ENCODE data around the gene MED12. TPM values are rescaled to one million over a fixed set of nuclear protein-coding genes. Genes with fewer than 3 reads are reported as not detected.
A peak's percentile ranks its signal among the peaks of the same experiment; 100 is the strongest.

MED12 gene
- total RNA-seq, 1 donor, result 21.8 TPM

DNA sequence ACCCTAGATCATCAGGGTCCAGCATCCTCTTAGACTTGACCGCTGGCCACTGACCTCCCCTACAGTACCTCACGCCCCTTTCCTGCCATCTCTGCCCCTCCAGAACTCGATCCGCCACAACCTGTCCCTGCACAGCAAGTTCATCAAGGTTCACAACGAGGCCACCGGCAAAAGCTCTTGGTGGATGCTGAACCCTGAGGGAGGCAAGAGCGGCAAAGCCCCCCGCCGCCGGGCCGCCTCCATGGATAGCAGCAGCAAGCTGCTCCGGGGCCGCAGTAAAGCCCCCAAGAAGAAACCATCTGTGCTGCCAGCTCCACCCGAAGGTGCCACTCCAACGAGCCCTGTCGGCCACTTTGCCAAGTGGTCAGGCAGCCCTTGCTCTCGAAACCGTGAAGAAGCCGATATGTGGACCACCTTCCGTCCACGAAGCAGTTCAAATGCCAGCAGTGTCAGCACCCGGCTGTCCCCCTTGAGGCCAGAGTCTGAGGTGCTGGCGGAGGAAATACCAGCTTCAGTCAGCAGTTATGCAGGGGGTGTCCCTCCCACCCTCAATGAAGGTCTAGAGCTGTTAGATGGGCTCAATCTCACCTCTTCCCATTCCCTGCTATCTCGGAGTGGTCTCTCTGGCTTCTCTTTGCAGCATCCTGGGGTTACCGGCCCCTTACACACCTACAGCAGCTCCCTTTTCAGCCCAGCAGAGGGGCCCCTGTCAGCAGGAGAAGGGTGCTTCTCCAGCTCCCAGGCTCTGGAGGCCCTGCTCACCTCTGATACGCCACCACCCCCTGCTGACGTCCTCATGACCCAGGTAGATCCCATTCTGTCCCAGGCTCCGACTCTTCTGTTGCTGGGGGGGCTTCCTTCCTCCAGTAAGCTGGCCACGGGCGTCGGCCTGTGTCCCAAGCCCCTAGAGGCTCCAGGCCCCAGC lies 17.6 kb upstream of the MED12 start:
- no peak overlapping the region for H3K4me3 ChIP-seq (ENCODE audit: low read length)
- no peaks in the 10 kb centered on the region for H3K9me3 ChIP-seq (ENCODE audit: low read depth, low read length)
- peaks cover 57% of the 10 kb centered on the region for H3K4me1 ChIP-seq (ENCODE audit: insufficient read depth, low read length)
- no peaks in the 10 kb centered on the region for H3K27me3 ChIP-seq (ENCODE audit: insufficient read depth, low read length)

GRCh38 chrX:71102292-71102691 lies 16.1 kb upstream of the MED12 start:
- H3K4me1 ChIP-seq (ENCODE audit: insufficient read depth, low read length), result peaks cover 65% of the 10 kb centered on the region
- no peak overlapping the region for H3K4me3 ChIP-seq (ENCODE audit: low read length)

DNA sequence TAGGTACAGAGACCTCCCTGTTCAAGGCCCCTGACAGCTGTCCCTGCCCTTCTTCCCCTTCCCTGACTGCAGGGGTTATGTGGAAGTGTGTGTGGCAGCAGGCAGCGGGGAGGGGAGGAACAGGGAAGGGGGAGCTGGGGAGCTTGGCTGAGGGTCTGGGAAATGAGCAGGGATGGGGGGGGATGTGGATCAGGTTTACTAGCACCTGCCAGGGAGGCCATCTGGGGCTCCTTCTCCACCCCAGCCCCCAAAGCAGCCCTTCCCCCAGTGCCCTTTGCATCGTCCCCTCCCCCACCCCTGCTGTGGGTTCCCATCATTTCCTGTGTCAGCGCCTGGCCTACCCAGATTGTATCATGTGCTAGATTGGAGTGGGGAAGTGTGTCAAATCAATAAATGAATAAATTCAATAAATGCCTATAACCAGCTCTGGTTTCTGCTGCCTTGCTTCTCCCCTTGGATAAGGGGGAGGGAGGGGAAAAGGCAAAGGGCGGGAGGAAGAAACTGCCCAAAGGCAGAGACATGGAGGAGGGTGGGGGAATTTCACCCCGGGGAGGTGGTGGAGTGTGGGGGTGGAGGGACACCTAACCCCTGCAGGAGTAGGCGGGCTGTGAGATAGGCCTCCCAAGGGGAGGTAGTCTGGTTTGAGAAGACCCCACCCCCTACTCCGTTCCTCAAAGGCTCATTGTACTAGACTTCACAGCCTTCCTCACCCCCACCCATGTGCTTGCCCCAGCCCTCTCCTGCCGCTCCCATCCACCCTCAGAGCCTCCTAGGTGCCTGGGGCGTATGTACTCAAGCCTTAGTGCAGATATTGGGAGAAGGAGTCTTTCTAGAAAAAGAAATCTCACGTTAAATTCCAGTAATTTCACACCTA lies 15.0 kb upstream of the MED12 start:
- Histone ChIP-seq H3K4me1 (ENCODE audit: insufficient read depth, low read length) (peaks cover 66% of the 10 kb centered on the region), H3K27me3 (ENCODE audit: insufficient read depth, low read length) (no peaks in the 10 kb centered on the region), H3K4me3 (ENCODE audit: low read length) (no peak overlapping the region), H3K9me3 (ENCODE audit: low read depth, low read length) (no peaks in the 10 kb centered on the region)

More at GRCh38 chrX:71102292-71102691, 16.1 kb upstream of the MED12 start:
- no peaks in the 10 kb centered on the region for H3K27me3 ChIP-seq (ENCODE audit: insufficient read depth, low read length)
- no peaks in the 10 kb centered on the region for H3K9me3 ChIP-seq (ENCODE audit: low read depth, low read length)

GRCh38 chrX:71105628-71106027 lies 12.8 kb upstream of the MED12 start:
- no peaks in the 10 kb centered on the region for H3K27me3 ChIP-seq (ENCODE audit: insufficient read depth, low read length)
- H3K9me3 ChIP-seq (ENCODE audit: low read depth, low read length), result no peaks in the 10 kb centered on the region
- peaks cover 66% of the 10 kb centered on the region for H3K4me1 ChIP-seq (ENCODE audit: insufficient read depth, low read length)
- H3K4me3 ChIP-seq (ENCODE audit: low read length), result no peak overlapping the region

DNA sequence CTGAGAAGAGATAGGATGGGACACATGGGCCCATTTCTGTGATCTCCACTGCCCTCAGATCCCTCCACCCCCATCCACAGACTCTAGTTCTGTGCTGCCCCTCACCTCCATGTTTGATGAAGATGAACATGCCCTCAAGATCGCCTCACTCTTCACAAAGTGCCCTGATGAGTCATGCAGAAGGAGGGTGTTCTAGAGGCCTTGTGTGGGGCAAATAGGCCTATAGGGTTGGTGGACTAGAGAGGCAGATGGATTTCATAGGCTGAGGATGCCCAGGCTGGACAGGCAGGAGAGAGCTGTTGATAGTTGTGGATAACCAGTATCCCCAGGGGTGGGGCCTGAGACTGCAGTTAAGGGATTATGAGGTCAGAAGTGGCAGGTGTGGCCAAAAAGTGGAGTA lies 12.0 kb upstream of the MED12 start, which contains the start of gene CXorf65:
TSS of gene CXorf65 (minus strand) at position 314 of the 400 bp plus-strand sequence. CDS start at position 130, 184 bp downstream.
- H3K9me3 ChIP-seq (ENCODE audit: low read depth, low read length), result no peaks in the 10 kb centered on the region
- H3K4me3 ChIP-seq (ENCODE audit: low read length), result no peak within 1 kb of the TSS
- peaks cover 67% of the 10 kb centered on the region for H3K4me1 ChIP-seq (ENCODE audit: insufficient read depth, low read length)
- H3K27me3 ChIP-seq (ENCODE audit: insufficient read depth, low read length), result no peaks in the 10 kb centered on the region

- Histone ChIP-seq H3K27me3 (ENCODE audit: insufficient read depth, low read length) (no peaks in the 10 kb centered on the region), H3K4me3 (ENCODE audit: low read length) (no peak overlapping the region), H3K9me3 (ENCODE audit: low read depth, low read length) (no peaks in the 10 kb centered on the region), H3K4me1 (ENCODE audit: insufficient read depth, low read length) (peaks cover 76% of the 10 kb centered on the region)
These were observed 11.2 kb upstream of the MED12 start for GRCh38 chrX:71107245-71107644.

- Histone ChIP-seq H3K27me3 (ENCODE audit: insufficient read depth, low read length) (no peaks in the 10 kb centered on the region), H3K4me3 (ENCODE audit: low read length) (peak overlapping the region; percentile 78), H3K9me3 (ENCODE audit: low read depth, low read length) (no peaks in the 10 kb centered on the region), H3K4me1 (ENCODE audit: insufficient read depth, low read length) (peaks cover 79% of the 10 kb centered on the region)
These were observed 10.5 kb upstream of the MED12 start for GRCh38 chrX:71107762-71108360.

DNA sequence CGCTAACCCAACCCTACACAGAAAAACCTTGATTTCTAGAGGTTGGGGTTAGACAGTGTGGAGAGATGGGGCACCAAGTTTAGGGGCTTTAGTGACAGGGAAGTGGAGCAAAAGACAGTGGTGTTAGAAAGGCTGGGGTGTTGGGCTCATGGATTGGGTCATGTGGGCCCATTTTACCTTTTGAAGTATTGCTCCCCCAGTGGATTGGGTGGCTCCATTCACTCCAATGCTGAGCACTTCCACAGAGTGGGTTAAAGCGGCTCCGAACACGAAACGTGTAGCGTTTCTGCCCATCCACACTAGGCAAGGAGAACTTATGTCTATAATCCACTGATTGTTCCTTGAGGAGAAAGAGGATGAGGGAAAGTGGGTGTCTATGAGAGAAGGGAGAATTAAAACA lies 9.3 kb upstream of the MED12 start:
- H3K9me3 ChIP-seq (ENCODE audit: low read depth, low read length), result no peaks in the 10 kb centered on the region
- H3K4me3 ChIP-seq (ENCODE audit: low read length), result peak overlapping the region; percentile 78
- H3K4me1 ChIP-seq (ENCODE audit: insufficient read depth, low read length), result peaks cover 74% of the 10 kb centered on the region

DNA sequence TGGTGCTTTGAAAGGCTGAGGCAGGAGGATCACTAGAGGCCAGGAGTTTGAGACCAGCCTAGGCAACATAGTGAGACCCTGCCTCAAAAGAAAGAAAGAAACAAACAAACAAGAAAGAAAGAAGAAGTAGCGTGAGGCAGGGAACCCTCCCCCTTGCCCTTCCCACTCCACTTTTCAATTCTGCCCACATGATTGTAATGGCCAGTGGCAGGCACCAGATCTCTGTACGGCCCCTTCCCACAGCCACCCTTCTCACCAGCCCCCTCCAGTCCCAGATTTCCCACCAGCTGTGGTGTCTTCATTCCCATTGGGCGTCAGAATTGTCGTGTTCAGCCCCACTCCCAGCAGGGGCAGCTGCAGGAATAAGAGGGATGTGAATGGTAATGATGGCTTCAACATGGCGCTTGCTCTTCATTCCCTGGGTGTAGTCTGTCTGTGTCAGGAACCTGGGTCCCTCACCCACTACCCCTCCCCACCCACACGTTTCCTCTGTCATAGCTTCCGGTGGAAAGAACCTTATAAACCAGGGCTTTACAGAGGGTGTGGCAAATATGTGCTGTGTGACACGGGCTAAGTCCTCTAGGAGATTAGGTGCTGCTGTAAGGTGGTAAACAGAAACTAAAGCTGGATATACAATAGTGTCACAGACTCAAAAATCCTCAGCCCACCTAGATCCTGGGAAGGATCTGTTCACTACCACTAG lies 7.1 kb upstream of the MED12 start, which contains the start of gene IL2RG:
TSS of gene IL2RG (minus strand) at position 437 of the 703 bp plus-strand sequence. CDS start at position 399, 38 bp downstream.
- Histone ChIP-seq H3K27me3 (ENCODE audit: insufficient read depth, low read length) (no peaks in the 10 kb centered on the region), H3K4me1 (ENCODE audit: insufficient read depth, low read length) (peaks cover 53% of the 10 kb centered on the region), H3K9me3 (ENCODE audit: low read depth, low read length) (no peaks in the 10 kb centered on the region), H3K4me3 (ENCODE audit: low read length) (peak within 1 kb of the TSS; percentile 78)

More for the DNA sequence above, 9.3 kb upstream of the MED12 start:
- no peaks in the 10 kb centered on the region for H3K27me3 ChIP-seq (ENCODE audit: insufficient read depth, low read length)

DNA sequence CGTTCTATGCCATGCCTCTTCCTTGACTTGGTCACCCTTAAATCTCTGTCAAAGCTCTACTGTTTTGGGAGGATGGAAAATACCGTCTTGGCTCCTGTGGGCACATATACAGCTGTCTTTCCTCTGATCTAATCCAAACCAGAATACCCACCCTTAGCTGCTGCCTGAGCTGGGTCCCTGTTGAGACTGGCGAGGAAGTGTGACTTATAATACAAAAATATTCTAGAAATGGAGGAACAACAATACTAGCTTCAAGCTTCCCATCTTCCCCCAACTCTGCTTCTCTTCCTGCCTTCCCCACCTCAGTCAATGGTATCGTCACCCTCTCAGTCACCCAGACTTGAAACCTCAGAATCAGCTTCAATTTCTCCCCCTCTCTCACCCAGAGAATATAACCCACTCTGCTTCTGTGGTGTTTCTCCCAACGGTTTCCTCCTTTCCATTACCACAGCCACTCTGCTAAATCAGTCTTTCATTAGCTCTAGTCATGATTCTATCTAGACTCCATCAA lies 6.4 kb upstream of the MED12 start:
- peak overlapping the region; percentile 78 for H3K4me3 ChIP-seq (ENCODE audit: low read length)
- no peaks in the 10 kb centered on the region for H3K9me3 ChIP-seq (ENCODE audit: low read depth, low read length)
- H3K27me3 ChIP-seq (ENCODE audit: insufficient read depth, low read length), result no peaks in the 10 kb centered on the region
- peaks cover 48% of the 10 kb centered on the region for H3K4me1 ChIP-seq (ENCODE audit: insufficient read depth, low read length)

GRCh38 chrX:71117358-71117757 lies 1.0 kb upstream of the MED12 start:
- H3K27me3 ChIP-seq (ENCODE audit: insufficient read depth, low read length), result no peaks in the 10 kb centered on the region
- H3K9me3 ChIP-seq (ENCODE audit: low read depth, low read length), result no peaks in the 10 kb centered on the region
- H3K4me1 ChIP-seq (ENCODE audit: insufficient read depth, low read length), result peaks cover 33% of the 10 kb centered on the region
- H3K4me3 ChIP-seq (ENCODE audit: low read length), result no peak overlapping the region

DNA sequence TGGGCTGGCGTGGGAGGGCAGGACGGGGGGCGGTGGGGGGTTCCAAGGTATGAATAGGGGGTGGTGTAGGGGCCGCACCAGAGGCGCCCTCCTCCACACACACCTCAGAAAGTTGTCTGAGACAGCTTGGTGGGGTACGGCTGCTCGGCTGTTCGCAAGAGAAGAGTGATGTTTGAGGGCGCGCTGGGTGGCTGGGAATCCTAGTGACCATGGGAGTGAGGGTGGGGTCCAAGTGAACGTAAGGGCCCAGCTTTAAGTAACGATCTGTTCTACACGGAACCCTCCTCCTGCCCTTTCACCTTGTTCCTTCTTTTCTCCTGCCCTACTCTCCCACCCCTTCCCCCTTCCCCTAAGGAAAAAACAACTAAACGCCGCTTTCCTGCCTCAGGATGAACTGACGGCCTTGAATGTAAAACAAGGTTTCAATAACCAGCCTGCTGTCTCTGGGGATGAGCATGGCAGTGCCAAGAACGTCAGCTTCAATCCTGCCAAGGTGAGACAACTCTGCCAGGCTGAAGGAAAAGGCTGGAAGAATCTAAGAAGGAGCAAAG lies 664 bp downstream of the MED12 start:
- Histone ChIP-seq H3K9me3 (ENCODE audit: low read depth, low read length) (no peaks in the 10 kb centered on the region), H3K27me3 (ENCODE audit: insufficient read depth, low read length) (no peaks in the 10 kb centered on the region), H3K4me3 (ENCODE audit: low read length) (peak overlapping the region; percentile 66), H3K4me1 (ENCODE audit: insufficient read depth, low read length) (peaks cover 22% of the 10 kb centered on the region)

DNA sequence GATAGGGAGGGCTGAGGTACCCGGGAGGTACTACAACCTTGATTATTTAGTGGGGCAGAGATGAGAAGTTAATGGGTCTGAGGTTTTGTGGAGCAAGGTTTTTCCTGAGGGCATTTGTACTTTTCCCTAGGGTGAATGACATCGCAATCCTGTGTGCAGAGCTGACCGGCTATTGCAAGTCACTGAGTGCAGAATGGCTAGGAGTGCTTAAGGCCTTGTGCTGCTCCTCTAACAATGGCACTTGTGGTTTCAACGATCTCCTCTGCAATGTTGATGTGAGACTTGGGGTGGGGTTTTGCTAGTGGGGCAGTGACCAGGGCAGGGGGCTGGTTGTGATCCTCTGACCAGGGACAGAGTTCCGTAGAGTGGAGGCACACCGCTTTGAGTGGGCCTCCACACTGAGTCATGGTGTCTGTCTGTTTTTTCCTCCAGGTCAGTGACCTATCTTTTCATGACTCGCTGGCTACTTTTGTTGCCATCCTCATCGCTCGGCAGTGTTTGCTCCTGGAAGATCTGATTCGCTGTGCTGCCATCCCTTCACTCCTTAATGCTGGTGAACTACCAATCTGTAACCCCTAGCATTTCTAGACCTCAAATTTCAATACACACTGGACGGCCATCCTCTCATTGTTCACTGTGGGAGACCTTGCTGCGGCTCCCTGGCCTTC lies 9.9 kb downstream of the MED12 start:
- Histone ChIP-seq H3K4me3 (ENCODE audit: low read length) (no peak overlapping the region), H3K4me1 (ENCODE audit: insufficient read depth, low read length) (no peaks in the 10 kb centered on the region), H3K27me3 (ENCODE audit: insufficient read depth, low read length) (no peaks in the 10 kb centered on the region)

More for the DNA sequence above, 9.9 kb downstream of the MED12 start:
- H3K9me3 ChIP-seq (ENCODE audit: low read depth, low read length), result no peaks in the 10 kb centered on the region

All from mononuclear cell (primary cell).